Measurements from ENCODE around the gene INO80D.

Gene INO80D

GRCh38 chr2:205965707-205966106 is 120.3 kb downstream of the INO80D start:
- TF ChIP-seq CTCF (conservative IDR thresholded peaks at IDR 0.05; ENCODE audit: low read length) = no peak
- no peak overlapping the region for H3K4me3 ChIP-seq (ENCODE audit: low read length)
- no peak for DNase-seq (ENCODE audit: low read depth)

GRCh38 chr2:205964111-205964761 is 121.7 kb downstream of the INO80D start:
- no peak overlapping the region for H3K4me3 ChIP-seq (ENCODE audit: low read length)
- DNase-seq (ENCODE audit: low read depth) = no peak
- TF ChIP-seq CTCF (conservative IDR thresholded peaks at IDR 0.05; ENCODE audit: low read length) = no peak

- no peak overlapping the region for H3K4me3 ChIP-seq (ENCODE audit: low read length)
- TF ChIP-seq CTCF (conservative IDR thresholded peaks at IDR 0.05; ENCODE audit: low read length) = no peak
- no peak for DNase-seq (ENCODE audit: low read depth)
Measured at GRCh38 chr2:205959521-205959920, 126.5 kb downstream of the INO80D start.

GRCh38 chr2:205957452-205958154 is 128.4 kb downstream of the INO80D start:
- no peak for DNase-seq (ENCODE audit: low read depth)
- H3K4me3 ChIP-seq (ENCODE audit: low read length) = no peak overlapping the region
- no peak for TF ChIP-seq CTCF (conservative IDR thresholded peaks at IDR 0.05; ENCODE audit: low read length)

GRCh38 chr2:205954707-205955106 is 131.3 kb downstream of the INO80D start:
- DNase-seq (ENCODE audit: low read depth) = no peak
- no peak for TF ChIP-seq CTCF (conservative IDR thresholded peaks at IDR 0.05; ENCODE audit: low read length)
- H3K4me3 ChIP-seq (ENCODE audit: low read length) = no peak overlapping the region

GRCh38 chr2:205952282-205952681 is 133.7 kb downstream of the INO80D start:
- no peak overlapping the region for H3K4me3 ChIP-seq (ENCODE audit: low read length)
- DNase-seq (ENCODE audit: low read depth) = no peak
- TF ChIP-seq CTCF (conservative IDR thresholded peaks at IDR 0.05; ENCODE audit: low read length) = no peak

GRCh38 chr2:205948883-205949282 is 137.1 kb downstream of the INO80D start:
- TF ChIP-seq CTCF (conservative IDR thresholded peaks at IDR 0.05; ENCODE audit: low read length) = 0 out of 2 replicates have a peak, but pooled peaks have one; percentile 0
- DNase-seq (ENCODE audit: low read depth) = no peak
- H3K4me3 ChIP-seq (ENCODE audit: low read length) = no peak overlapping the region
